Measurements from ENCODE around the gene PRR36.
A peak's percentile ranks its signal among the peaks of the same experiment; 100 is the strongest.

Gene PRR36

DNA sequence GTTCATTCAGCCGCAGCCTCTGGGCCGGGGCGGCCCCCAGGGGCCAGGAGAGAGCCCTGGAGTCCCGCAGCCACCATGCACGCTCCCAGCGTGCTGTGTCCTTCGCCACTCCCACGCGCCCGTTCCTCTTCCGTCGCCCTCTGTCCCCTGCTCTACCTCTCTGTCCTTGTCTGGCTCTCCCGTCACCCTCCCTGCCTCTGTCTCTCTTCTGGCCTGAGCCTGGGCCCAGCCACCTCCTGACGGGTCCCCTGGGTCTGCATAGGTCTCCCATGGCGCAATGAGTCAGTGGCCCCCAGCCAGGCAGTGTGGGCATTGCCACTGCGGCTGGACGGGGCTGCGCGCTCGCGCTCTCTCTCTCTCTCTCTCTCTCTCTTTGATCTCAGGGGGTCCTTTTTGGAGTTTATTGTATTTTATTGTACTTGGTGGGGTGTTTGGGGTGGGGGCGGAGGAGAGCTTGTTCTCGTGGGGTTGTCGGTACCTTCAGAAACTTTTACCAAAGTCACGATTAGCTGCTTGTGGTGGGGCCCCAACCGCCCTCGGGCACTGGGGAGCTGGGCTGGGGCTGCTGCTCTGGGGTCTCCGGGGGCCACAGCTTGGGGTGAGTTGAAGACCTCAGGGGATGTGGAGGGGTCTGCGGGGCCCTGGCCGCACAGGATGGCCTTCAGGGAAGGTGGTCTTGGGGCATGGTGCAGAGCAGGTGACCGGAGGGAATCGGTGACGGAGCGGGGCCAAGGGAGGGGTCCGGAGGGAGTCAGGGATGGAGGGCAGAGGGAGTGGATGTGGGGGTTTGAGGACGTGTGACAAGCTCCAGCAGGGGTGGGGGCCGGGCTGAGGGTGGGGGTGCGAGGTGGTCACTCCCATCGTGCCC lies 38.7 kb upstream of the PRR36 start:
- DNase-seq (ENCODE audit: low read depth), result no peak

GRCh38 chr19:7912144-7912696 lies 38.0 kb upstream of the PRR36 start:
- DNase-seq (ENCODE audit: low read depth), result no peak

DNA sequence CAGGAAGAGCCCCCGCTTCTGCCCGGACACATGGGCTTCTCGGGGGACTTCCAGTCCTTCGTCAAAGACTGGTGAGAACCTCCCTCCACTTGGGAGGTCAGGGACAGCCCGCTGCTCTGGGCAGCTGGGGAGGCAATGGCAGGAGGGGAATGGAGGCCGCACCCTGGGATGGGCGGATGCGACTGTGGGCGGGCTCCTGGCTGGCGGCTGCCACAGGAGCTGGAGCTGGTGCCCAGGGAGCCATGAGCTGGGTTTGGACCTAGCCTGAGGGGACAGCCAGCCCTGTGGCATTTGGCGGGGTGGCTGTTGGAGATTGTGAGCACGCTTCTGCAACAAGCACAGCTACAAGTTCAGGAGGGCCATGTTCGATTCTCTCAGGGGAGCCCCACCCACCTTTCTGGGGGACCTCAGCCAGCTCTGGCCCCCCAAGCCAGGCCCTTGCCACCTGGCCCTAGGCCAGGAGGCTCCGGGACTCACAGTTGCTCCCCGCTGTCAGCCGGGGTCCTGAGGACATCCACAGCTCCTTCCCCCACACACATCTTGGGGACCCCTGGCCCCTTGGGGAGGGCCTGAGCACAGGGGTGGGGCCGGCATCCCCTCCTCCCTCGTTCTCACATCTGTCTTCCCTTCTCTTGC lies 37.4 kb upstream of the PRR36 start:
- no peak for DNase-seq (ENCODE audit: low read depth)

GRCh38 chr19:7910321-7911161 lies 36.4 kb upstream of the PRR36 start:
- no peak for DNase-seq (ENCODE audit: low read depth)

DNA sequence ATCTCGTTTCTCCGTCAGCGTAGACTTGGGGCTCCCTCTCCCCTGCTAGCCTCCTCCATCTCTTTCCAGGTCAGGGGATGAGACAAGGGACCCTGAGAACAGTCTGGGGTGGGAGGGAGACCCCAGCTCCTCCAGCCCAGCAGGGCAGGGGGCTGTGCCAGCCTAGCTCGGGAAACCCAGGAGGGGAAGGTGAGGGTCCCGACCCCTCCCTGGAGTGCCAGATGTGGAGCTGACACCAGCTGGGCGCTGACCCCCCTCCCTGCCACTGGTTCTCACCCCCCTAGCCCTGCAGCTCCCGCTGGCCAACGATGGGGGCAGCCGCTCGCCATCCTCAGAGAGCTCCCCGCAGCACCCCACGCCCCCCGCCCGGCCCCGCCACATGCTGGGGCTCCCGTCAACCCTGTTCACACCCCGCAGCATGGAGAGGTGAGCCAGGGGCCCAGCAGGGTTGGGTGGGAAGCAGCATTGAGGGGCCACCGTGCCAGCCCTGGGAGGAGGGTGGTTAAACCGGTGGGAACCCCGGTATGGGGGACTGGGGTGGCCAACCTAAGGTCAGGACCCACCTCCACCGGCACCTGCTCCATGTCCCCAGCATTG lies 35.4 kb upstream of the PRR36 start:
- DNase-seq (ENCODE audit: low read depth), result no peak

GRCh38 chr19:7908742-7909461 lies 34.7 kb upstream of the PRR36 start:
- DNase-seq (ENCODE audit: low read depth), result no peak

DNA sequence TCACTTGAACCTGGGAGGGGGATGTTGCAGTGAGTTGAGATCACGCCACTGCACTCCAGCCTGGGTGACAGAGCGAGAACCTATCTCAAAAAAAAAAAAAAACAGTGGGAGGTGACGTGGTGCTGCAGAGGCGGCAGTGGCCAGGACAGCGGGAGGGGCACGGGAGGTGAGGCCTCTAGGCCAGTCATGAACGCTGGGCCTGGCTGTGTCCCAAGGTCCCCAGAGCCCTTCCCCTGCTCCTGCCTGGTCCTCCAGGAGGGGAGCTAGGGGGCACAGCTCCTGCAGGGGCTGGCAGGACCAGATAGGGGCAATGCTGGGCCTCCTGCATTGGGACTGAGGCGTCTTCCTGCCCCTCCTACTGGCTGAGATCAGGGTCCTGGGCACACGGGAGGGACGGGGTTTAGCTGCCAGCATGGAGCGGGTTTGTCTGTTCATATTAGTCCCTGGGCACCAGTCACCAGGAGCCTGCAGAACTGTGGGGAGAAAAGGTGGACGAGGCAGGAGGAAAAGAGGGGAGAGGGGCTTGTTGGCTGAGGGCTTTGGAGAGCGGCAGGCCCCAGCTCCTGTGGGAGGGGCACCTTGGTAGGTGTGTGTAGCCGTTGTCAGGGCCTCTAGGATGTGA lies 34.0 kb upstream of the PRR36 start:
- no peak for DNase-seq (ENCODE audit: low read depth)

DNA sequence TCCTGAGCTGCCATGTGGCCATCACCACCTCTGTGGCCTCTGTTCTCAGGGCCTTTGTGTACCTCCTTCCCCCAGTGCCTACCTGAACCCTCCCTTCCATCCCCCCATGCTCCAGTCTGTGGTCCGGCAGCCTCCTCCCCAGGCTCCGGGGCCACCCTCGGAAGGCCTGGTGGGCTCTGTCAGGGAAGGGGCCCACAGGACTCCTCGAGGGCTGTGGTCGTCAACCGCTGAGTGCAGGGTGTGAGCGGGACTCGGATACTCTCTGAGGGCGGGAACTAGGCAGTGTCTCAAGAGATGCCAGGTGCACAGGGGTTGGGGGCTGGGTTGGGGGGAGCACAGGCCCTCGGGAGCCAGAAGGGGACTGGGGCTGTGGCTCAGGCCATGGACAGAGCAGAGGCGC lies 33.4 kb upstream of the PRR36 start:
- DNase-seq (ENCODE audit: low read depth), result no peak

- DNase-seq (ENCODE audit: low read depth), result no peak
These were observed 32.9 kb upstream of the PRR36 start for GRCh38 chr19:7907122-7907521.

DNA sequence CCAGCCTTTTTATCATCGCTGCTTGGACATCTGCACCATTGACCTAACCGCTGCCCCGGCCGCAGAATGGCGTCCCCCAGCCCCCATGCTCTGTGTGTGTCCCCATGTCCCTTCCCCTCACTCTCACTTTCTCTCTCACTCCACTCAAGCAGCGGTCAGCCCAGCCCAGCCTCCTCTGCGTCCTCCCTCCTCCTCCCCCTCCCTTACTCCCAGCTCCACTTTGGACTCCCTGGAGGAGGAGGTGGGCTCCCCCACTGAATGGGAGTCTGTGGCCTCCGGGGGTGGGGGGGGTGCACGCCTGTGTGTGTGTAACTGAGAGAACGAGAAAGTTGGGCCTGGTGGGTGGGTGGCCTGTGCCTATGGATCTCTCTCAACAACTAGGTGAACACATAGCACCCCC lies 31.7 kb upstream of the PRR36 start:
- no peak for DNase-seq (ENCODE audit: low read depth)

DNA sequence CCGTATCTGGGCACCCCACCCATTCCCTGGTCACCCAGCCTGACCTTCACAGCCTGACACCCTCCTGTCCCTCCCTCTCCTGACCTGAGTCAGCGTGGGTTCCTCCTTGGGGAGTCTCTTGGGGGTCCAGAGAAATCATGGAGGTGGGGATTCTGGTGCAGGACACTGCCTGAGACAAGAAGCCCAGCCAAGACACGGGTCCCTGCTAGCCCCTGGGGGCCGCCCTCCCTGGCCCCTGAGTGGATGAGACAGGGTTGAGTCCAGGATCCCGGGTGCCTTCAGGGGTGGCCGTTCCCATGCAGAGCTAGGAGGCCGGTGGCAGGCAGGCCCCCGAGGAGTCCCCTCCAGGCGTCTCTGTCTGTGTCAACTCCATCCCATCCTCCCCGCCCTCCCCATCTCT lies 31.1 kb upstream of the PRR36 start:
- no peak for DNase-seq (ENCODE audit: low read depth)

DNA sequence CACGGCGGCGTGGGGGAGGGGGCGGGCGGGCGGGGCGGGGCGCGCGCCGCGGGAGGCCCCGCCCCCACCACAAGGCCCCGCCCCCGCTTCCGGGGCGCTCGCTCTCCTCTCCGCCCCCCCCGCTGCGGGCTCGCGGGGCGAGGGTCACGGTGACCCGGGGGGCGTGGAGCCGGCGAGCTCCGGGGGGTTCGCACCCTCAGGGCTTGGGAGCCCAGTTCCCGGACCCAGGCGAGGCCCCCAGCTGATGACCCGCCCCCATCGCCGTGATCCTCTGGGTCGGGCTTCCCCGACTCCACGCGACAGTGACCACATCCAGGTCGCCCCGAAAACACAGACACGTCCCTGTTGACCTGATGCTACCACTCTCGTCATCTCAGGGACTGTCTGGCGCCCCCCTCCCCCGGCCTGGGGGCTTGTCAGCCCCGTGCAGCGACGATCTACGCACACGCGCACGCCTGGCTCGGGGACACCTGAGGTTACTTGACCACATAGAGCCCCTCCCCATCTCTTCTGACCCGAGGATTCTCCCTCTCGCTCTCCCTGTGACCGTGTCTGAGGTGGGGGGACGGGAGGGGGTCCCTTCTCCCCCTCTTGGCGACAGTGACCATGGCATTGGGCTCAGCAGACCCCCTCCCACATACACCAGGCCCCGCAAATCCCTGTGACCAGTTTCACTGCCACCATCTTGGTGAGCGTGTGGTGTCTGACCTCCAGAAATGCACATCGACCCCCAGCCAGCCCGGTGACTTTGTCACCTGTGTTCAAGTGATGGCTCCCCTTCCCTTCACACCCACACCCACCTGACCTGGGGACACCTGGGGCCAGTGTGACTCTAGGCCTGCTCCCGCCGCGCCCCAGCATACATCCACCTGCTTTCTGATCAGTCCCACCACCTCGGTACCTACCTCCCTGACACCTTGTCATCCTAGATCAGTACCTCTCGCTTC lies 30.2 kb upstream of the PRR36 start:
- DNase-seq (ENCODE audit: low read depth), result no peak

GRCh38 chr19:7903244-7904073 lies 29.3 kb upstream of the PRR36 start, which contains the start of gene MAP2K7:
Gene MAP2K7 (plus strand): TSS chr19:7903877. CDS start chr19:7903945, 68 bp downstream.
- DNase-seq (ENCODE audit: low read depth), result peak; percentile 100

- no peak for DNase-seq (ENCODE audit: low read depth)
These were observed 28.6 kb upstream of the PRR36 start for GRCh38 chr19:7902796-7903243.

GRCh38 chr19:7901337-7901736 lies 27.1 kb upstream of the PRR36 start:
- DNase-seq (ENCODE audit: low read depth), result no peak

- DNase-seq (ENCODE audit: low read depth), result no peak
These were observed 26.7 kb upstream of the PRR36 start for GRCh38 chr19:7900931-7901330.

DNA sequence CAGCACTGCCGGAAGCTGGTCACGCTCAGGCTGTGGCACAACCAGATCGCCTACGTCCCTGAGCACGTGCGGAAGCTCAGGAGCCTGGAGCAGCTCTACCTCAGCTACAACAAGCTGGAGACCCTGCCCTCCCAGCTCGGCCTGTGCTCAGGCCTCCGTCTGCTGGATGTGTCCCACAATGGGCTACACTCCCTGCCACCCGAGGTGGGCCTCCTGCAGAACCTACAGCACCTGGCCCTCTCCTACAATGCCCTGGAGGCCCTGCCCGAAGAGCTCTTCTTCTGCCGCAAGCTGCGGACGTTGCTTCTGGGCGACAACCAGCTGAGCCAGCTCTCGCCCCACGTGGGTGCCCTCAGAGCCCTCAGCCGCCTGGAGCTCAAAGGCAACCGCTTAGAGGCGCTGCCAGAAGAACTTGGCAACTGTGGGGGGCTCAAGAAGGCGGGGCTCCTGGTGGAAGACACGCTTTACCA lies 26.2 kb upstream of the PRR36 start:
- no peak for DNase-seq (ENCODE audit: low read depth)

DNA sequence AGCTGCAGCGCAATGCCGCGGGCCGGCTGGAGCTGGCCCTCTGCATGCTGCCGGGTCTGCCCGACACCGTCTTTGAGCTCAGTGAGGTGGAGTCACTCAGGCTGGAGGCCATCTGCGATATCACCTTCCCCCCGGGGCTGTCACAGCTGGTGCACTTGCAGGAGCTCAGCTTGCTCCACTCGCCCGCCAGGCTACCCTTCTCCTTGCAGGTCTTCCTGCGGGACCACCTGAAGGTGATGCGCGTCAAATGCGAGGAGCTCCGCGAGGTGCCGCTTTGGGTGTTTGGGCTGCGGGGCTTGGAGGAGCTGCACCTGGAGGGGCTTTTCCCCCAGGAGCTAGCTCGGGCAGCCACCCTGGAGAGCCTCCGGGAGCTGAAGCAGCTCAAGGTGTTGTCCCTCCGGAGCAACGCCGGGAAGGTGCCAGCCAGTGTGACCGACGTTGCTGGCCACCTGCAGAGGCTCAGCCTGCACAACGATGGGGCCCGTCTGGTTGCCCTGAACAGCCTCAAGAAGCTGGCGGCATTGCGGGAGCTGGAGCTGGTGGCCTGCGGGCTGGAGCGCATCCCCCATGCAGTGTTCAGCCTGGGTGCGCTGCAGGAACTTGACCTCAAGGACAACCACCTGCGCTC lies 25.7 kb upstream of the PRR36 start:
- no peak for DNase-seq (ENCODE audit: low read depth)
